ENCODE data around the gene POLN. TPM values are rescaled to one million over a fixed set of nuclear protein-coding genes. Genes with fewer than 3 reads are reported as not detected.

The POLN gene
- total and polyA plus RNA-seq, 8 donors = 0.29 to 5.1 (median 1.4) TPM; not detected in 2

DNA sequence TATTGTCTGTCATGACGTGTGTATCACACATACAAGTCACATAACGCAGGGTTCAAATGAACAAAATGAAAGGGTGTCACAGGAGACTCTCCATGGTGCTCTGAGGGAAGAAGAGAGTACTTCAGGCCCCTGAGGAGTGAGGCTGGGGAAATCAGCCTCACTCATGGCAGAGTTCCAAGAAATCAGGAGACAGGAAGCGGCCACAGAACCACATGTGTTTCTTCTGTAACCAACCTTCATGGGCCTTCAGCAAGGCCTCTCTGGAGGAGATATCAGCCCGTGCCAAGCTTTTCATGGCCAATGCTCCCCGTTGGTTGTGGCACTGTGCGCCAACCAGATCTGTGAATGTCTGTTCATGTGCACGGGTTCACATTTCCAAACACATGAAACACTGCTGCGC is 106.8 kb downstream of the POLN start:
- no peaks in the 10 kb centered on the region for H3K27me3 ChIP-seq
- H3K4me3 ChIP-seq = no peak overlapping the region
- H3K36me3 ChIP-seq = no peaks in the 10 kb centered on the region
- H3K9me3 ChIP-seq = peaks cover 0 to 19% (median 15%) of the 10 kb centered on the region in 4 donors
- WGBS, 5 donors = 44 to 65% (median 60%) methylated on average over 5 to 8 of the region's 8 CpGs
- no peak overlapping the region for H3K27ac ChIP-seq
- no peaks in the 10 kb centered on the region for H3K4me1 ChIP-seq
- intact Hi-C loops (cut with DNase I; ENCODE audit: low total_unique reads) = no loop called here
- no peak for TF ChIP-seq POLR2A (IDR thresholded peaks at IDR 0.05)
- TF ChIP-seq EP300 (IDR thresholded peaks at IDR 0.05) = no peak
- TF ChIP-seq, protein P1, sequence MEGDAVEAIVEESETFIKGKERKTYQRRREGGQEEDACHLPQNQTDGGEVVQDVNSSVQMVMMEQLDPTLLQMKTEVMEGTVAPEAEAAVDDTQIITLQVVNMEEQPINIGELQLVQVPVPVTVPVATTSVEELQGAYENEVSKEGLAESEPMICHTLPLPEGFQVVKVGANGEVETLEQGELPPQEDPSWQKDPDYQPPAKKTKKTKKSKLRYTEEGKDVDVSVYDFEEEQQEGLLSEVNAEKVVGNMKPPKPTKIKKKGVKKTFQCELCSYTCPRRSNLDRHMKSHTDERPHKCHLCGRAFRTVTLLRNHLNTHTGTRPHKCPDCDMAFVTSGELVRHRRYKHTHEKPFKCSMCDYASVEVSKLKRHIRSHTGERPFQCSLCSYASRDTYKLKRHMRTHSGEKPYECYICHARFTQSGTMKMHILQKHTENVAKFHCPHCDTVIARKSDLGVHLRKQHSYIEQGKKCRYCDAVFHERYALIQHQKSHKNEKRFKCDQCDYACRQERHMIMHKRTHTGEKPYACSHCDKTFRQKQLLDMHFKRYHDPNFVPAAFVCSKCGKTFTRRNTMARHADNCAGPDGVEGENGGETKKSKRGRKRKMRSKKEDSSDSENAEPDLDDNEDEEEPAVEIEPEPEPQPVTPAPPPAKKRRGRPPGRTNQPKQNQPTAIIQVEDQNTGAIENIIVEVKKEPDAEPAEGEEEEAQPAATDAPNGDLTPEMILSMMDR (IDR thresholded peaks at IDR 0.05) = no peak
- TF ChIP-seq POLR2AphosphoS5 (IDR thresholded peaks at IDR 0.05) = no peak
- peak in 1 of 2 donors; percentile 69 for DNase-seq

DNA sequence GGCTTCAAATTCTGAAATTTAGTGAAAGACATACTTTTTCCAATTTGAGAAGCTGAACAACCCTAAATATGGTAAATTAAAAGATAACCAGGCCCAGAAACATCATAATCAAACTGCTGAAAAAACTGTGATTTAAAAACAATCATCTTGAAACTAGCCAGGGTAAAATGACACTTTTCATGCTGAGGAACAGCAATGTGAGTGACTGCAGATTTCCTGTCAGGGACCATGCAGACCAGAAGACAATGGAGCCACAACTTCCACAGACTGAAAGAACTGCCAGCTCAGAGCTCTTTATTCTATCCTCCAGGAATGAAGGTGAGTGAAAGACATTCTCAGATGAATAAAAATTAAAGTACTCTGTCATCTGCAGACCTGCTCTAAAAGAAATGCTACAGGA is 109.5 kb downstream of the POLN start:
- no peak overlapping the region for H3K27ac ChIP-seq
- H3K27me3 ChIP-seq = no peaks in the 10 kb centered on the region
- TF ChIP-seq POLR2A (IDR thresholded peaks at IDR 0.05) (no peak), POLR2AphosphoS5 (IDR thresholded peaks at IDR 0.05) (no peak), EP300 (IDR thresholded peaks at IDR 0.05) (no peak)
- TF ChIP-seq, protein P1 (IDR thresholded peaks at IDR 0.05) = no peak
- intact Hi-C loops (cut with DNase I; ENCODE audit: low total_unique reads) = no loop called here
- no peak for DNase-seq
- peaks cover 0 to 19% (median 15%) of the 10 kb centered on the region in 4 donors for H3K9me3 ChIP-seq
- H3K36me3 ChIP-seq = no peaks in the 10 kb centered on the region
- no peaks in the 10 kb centered on the region for H3K4me1 ChIP-seq
- H3K4me3 ChIP-seq = no peak overlapping the region

DNA sequence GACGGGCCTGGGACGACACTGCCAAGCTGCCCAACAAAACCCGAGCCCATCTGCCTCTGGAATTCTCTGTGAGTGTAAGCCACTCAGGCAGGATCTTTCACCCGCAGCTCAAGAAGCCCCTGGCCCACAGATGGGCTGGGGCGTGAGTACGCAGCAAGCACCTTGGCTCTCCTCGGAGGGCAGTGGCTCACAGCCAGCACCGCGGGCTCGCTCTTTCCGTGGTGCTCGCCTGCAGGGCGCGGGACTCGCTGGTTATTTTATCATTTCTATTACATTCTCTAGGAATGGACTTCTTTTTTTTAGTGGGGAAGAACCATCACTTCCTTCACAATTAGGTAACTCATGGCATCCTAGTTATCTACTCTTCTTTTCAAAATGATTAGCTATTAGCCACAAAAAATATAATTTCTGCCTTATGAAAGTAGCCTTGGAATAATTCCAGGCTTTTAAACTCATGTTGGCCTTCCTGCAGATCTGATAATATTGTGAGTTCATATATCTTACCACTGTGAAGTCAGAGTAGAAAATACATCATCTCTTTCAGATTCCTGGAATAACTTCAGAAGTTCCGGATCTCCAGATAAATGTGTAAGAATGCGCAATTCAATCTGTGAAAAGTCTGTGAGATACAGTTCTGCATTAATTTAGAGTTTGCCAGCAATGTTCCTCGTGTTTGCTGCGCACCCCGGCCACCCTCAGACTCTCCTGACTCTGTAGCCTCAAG is 114.2 kb downstream of the POLN start:
- H3K27ac ChIP-seq = no peak overlapping the region
- intact Hi-C loops (cut with DNase I; ENCODE audit: low total_unique reads) = no loop called here
- TF ChIP-seq POLR2AphosphoS5 (IDR thresholded peaks at IDR 0.05) = no peak
- no peak for TF ChIP-seq POLR2A (IDR thresholded peaks at IDR 0.05)
- TF ChIP-seq, protein P1 (IDR thresholded peaks at IDR 0.05) = no peak
- no peak for TF ChIP-seq EP300 (IDR thresholded peaks at IDR 0.05)
- no peak for DNase-seq
- H3K4me1 ChIP-seq = no peaks in the 10 kb centered on the region
- no peaks in the 10 kb centered on the region for H3K36me3 ChIP-seq
- peaks cover 0 to 14% (median 11%) of the 10 kb centered on the region in 4 donors for H3K9me3 ChIP-seq
- H3K4me3 ChIP-seq = no peak overlapping the region
- no peaks in the 10 kb centered on the region for H3K27me3 ChIP-seq
- 83 to 90% (median 84%) methylated on average over 20 of the region's 20 CpGs for WGBS, 5 donors

DNA sequence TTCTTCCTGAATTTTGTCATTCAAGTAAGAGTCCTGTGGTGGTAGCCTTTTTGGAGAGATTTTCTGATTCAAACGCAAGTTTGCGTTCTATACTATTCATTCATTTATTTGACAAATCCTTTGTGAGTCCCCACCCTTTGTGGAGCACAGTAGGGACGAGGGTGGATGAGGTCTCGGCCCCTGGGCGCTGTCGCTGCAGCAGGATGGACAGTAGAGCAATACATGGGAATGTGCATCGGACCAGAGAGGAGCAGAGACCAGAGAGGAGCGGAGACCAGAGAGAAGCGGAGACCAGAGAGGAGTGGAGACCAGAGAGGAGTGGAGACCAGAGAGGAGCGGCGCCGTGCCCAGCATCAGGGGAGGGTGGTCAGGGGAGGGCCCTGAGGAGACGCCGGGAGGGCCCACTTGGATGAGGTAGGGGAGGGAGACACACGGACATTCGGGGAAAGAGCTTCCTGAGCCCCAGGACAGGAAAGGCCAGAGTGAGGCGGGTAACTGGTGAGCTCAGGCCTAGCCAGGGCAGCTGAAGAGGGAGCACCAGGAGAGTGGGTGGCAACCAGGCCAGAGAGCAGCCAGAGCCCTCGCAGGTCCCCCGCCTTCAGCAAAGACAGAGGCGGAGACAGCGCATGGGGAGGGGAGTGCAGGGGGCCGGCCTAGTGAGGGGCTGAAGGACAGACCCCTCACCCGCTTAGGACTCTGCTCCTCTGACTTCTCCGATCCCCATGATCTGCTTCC is 115.4 kb downstream of the POLN start:
- Histone ChIP-seq H3K27me3 (no peaks in the 10 kb centered on the region), H3K4me1 (no peaks in the 10 kb centered on the region), H3K4me3 (no peak overlapping the region), H3K27ac (no peak overlapping the region), H3K9me3 (peaks cover 0 to under 1% (median 0%) of the 10 kb centered on the region in 4 donors), H3K36me3 (no peaks in the 10 kb centered on the region)
- intact Hi-C loops (cut with DNase I; ENCODE audit: low total_unique reads) = no loop called here
- TF ChIP-seq POLR2A (IDR thresholded peaks at IDR 0.05) (no peak), POLR2AphosphoS5 (IDR thresholded peaks at IDR 0.05) (no peak)
- DNase-seq = peak in 1 of 2 donors; percentile 7
- 84 to 87% (median 86%) methylated on average over 22 to 24 of the region's 24 CpGs for WGBS, 5 donors

Data from stomach (tissue), 9 donors.